ENCODE results near the gene ENTPD5. TPM values are rescaled to one million over a fixed set of nuclear protein-coding genes. Genes with fewer than 3 reads are reported as not detected.

The ENTPD5 gene
- total and polyA plus RNA-seq, 8 donors: 2.7 to 7.4 (median 5.2) TPM

DNA sequence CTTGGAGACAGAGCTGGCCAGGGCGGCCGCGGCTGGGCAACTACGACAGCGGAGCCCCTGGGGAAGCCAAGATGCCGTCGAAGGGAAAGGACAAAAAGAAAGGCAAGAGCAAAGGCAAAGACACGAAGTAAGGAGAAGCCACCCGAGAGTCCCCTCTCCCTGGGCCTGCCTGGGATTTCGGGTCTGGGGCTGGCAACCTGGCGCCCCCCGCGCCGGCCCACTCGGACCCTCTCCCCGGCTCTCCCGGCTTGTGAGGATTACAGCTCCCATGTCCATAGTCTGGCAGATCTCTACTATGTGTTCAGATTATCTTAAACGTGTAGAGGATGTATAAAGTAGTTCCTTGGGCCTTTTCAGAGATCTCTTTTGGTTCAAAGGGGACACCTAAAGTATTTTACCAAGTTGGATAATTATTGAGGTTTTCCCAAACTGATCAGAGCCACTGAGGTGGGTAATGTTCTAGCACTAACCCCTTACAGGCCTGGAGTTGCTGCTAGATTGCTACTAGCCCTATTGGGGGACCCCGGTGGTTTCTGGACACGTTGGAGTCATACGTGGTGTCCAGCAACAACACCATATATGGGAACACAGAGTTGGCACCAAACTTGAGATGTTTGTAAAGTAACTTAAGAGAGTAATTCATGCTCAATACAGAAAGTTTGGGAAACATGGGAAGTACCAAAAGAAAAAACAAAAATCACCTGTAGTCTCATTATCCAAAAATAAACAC, 485 bp upstream of the ENTPD5 start:
- Histone ChIP-seq H3K4me3 (peak overlapping the region; percentile 56 to 87 (median 84)), H3K4me1 (peaks cover 0 to 9% (median 0%) of the 10 kb centered on the region in 3 donors), H3K27me3 (no peaks in the 10 kb centered on the region), H3K9me3 (no peaks in the 10 kb centered on the region), H3K27ac (peak overlapping the region; percentile 64 to 97 (median 96)), H3K36me3 (no peaks in the 10 kb centered on the region)
- WGBS, 2 donors: 3% methylated on average over 21 of the region's 21 CpGs
- no peak for DNase-seq
- no peak for FAIRE-seq
- intact Hi-C loops (cut with DNase I): no loop called here
- TF ChIP-seq, protein P1, sequence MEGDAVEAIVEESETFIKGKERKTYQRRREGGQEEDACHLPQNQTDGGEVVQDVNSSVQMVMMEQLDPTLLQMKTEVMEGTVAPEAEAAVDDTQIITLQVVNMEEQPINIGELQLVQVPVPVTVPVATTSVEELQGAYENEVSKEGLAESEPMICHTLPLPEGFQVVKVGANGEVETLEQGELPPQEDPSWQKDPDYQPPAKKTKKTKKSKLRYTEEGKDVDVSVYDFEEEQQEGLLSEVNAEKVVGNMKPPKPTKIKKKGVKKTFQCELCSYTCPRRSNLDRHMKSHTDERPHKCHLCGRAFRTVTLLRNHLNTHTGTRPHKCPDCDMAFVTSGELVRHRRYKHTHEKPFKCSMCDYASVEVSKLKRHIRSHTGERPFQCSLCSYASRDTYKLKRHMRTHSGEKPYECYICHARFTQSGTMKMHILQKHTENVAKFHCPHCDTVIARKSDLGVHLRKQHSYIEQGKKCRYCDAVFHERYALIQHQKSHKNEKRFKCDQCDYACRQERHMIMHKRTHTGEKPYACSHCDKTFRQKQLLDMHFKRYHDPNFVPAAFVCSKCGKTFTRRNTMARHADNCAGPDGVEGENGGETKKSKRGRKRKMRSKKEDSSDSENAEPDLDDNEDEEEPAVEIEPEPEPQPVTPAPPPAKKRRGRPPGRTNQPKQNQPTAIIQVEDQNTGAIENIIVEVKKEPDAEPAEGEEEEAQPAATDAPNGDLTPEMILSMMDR (IDR thresholded peaks at IDR 0.05): no peak
- peak in 2 of 4 donors; percentile 1 to 4 for ATAC-seq

DNA sequence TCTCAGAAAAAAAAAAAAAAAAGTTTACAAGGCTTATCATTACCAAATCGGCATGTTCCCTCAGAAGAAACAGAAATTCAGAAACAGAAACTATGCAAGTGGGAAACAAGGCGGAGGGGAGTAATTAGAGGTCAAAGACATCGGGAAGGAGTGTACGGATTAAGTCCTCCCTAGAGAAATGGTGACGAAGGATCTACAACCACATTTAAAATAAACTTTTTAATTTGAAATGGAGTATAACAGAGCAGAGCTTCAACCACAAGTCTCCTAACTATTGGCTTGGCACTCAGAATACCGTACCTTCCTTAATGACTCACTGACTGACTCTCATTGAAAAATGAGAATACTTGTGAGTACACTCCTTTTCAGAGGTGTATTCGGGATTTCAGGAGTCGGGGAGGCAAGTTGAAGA, 908 bp downstream of the ENTPD5 start:
- peak; percentile 29 to 62 (median 38) for ATAC-seq
- TF ChIP-seq, protein P1 (IDR thresholded peaks at IDR 0.05): no peak
- H3K36me3 ChIP-seq: no peaks in the 10 kb centered on the region
- DNase-seq: no peak
- intact Hi-C loops (cut with DNase I): no loop called here
- FAIRE-seq: no peak
- 2 to 3% methylated on average over 8 of the region's 8 CpGs for WGBS, 2 donors
- no peaks in the 10 kb centered on the region for H3K9me3 ChIP-seq
- peak overlapping the region; percentile 56 to 87 (median 84) for H3K4me3 ChIP-seq
- peak overlapping the region; percentile 94 to 98 (median 97) for H3K27ac ChIP-seq
- H3K4me1 ChIP-seq: peaks cover 0 to 9% (median 0%) of the 10 kb centered on the region in 3 donors
- H3K27me3 ChIP-seq: no peaks in the 10 kb centered on the region

DNA sequence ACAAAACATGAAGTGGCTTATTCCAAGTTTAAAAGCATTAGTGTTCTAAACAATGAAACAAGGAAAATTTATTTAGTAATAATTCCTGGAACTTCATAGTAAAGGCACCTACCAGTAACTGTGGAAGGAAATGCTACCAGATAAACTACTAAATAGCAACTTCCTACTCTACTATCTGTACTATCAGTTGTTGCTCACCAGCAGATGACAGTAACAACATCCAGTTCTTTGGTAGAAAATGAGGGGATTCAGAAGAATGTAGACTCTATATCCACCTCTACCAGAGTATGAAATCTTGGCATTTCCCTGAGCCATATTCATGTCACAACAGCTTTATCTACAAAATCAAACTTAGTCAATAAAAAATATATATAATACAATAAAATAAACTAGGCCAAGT, 3.1 kb downstream of the ENTPD5 start:
- Histone ChIP-seq H3K27ac (no peak overlapping the region), H3K4me1 (peaks cover 0 to 9% (median 0%) of the 10 kb centered on the region in 3 donors), H3K27me3 (no peaks in the 10 kb centered on the region), H3K9me3 (no peaks in the 10 kb centered on the region), H3K36me3 (no peaks in the 10 kb centered on the region), H3K4me3 (no peak overlapping the region)
- ATAC-seq: no peak
- TF ChIP-seq, protein P1 (IDR thresholded peaks at IDR 0.05): no peak
- FAIRE-seq: no peak
- no peak for DNase-seq
- intact Hi-C loops (cut with DNase I): no loop called here

DNA sequence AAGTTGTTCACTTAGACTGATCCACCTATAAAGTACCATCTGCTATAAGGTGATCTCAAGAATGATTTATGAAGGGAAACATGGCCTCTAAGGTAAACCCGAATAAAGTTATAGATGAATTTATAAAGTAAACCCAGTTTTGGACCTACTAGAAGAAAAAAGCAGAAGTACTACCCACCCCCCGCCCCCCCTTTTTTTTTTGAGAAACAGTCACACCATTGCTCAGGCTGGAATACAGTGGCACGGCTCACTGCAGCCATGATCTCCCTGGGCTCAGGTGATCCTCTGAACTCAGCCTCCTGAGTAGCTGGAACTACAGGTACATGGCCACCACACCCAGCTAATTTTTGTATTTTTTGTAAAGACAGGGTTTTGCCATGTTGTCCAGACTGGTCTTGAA, 3.9 kb downstream of the ENTPD5 start:
- Histone ChIP-seq H3K4me1 (peaks cover 0 to 9% (median 0%) of the 10 kb centered on the region in 3 donors), H3K27ac (no peak overlapping the region), H3K4me3 (no peak overlapping the region), H3K9me3 (no peaks in the 10 kb centered on the region), H3K27me3 (no peaks in the 10 kb centered on the region), H3K36me3 (no peaks in the 10 kb centered on the region)
- DNase-seq (no peak), FAIRE-seq (no peak), ATAC-seq (no peak)
- TF ChIP-seq, protein P1 (IDR thresholded peaks at IDR 0.05): no peak
- intact Hi-C loops (cut with DNase I): no loop called here
- WGBS, 2 donors: 90% methylated on average over 3 of the region's 3 CpGs

DNA sequence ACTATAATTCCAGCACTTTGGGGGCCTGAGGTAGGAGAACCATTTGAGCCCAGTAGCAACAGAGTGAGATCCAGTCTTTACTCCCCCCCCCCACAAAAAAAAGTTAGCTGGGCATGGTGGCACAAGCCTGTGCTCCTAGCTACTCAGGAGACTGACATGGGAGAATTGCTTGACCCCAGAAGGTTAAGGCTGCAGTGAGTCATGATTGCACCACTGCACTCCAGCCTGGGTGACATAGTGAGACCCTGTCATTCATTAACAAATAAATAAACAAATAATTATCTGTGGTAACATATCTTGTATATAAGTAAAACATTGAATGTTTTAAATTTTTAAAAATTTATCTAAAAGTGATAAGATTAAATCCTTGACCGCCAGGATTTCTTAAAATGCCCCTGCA, 4.8 kb downstream of the ENTPD5 start:
- peaks cover 0 to 3% (median 0%) of the 10 kb centered on the region in 3 donors for H3K36me3 ChIP-seq
- H3K4me1 ChIP-seq: peaks cover 0 to 3% (median 0%) of the 10 kb centered on the region in 3 donors
- no peak overlapping the region for H3K4me3 ChIP-seq
- 28 to 29% methylated on average over 1 of the region's 1 CpG for WGBS, 2 donors
- H3K27me3 ChIP-seq: no peaks in the 10 kb centered on the region
- no peak overlapping the region for H3K27ac ChIP-seq
- intact Hi-C loops (cut with DNase I): no loop called here
- no peaks in the 10 kb centered on the region for H3K9me3 ChIP-seq
- TF ChIP-seq, protein P1 (IDR thresholded peaks at IDR 0.05): no peak
- peak in 1 of 6 donors; percentile 49 for DNase-seq
- ATAC-seq: no peak
- FAIRE-seq: no peak

Measured in pancreas (tissue), 10 donors.